Endometrial microvascular endothelial cells (primary cell): ENCODE measurements around the gene ZNF554. TPM values are rescaled to one million over a fixed set of nuclear protein-coding genes. Genes with fewer than 3 reads are reported as not detected.

ENCODE experiments used
- in situ Hi-C: cut with HindIII; loops from 2 replicates; pipeline ENCODE4 v1.10.0; 2017; ENCODE audit warnings: low sequenced_read_pairs, low pct_unique_long_range_greater_than_20kb; ENCODE audit errors: inconsistent ontology term
- total RNA-seq: library from RNA; depleted of rRNA; stranded (reverse); fragments of >200 nt; gene quantifications from one replicate; pipeline ENCODE4 v1.2.3, GENCODE V29; 2015; ENCODE audit errors: inconsistent ontology term

Gene ZNF554
- total RNA-seq, 1 donor from 2014 or later, result 5.4 TPM

DNA sequence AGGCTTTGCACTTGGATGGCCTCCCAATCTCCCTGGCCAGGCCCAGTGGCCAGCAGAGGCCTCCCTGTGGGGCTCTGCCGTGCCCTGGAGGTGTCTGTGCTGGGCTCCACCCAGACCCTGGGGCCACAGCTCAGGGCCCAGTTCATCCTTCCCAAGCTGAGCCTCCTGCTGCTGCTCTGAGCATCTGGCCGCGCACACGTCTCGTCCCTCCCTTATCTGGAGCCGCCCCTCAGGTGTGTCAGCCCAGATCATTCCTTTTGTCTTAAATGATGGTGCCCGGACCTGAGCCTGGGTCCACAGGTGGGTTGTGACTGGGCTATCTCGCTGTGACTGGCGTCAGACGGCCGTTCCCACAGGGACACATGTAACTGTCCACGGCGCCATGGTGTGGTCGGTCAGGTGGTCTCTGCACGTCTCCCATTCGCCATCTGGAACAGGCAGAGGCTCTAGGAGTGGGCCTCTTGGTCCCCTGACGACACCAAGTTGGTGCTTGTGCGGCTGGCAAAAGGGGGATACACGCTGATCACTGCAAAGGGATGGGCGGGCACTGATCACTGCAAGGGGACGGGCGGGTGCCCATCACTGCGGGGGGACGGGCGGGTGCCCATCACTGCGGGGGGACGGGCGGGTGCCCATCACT, 14.3 kb upstream of the ZNF554 start:
- in situ Hi-C loops, result no loop called here

DNA sequence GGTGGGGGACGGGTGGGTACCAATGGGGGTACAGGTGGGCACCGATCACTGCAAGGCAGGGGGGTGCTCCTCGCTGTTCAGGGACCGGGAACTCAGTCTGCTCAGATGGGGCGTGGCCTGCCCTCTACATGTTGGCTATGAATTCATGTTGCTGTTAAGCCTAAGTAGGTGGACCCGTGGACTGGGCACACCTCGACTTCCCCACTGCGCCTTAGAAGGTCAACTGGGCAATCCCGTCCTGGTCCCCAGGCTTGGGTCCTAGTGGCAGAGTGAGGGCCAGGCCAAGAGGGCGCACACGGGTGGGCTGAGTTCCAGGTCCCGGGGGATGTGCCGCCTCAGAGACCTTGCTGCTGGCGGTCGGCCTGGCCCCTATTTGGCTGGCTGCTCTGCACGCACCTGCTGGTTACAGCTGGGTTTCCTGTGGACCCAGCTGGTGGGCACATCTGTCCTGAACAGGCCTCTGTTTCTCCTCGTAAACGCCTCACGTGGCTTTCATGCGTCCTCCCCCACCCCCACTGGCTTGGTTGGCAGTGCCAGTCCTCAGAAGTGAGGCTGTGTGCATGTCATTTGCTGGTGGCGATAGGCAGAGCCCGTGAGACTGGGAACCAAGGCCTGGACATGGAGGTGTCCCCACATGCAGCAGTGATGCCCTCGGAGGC, 13.5 kb upstream of the ZNF554 start:
- in situ Hi-C loops, result no loop called here

- in situ Hi-C loops, result no loop called here
Measured at GRCh38 chr19:2806736-2807378, 12.8 kb upstream of the ZNF554 start.

- in situ Hi-C loops, result no loop called here
Measured at GRCh38 chr19:2807379-2808128, 12.1 kb upstream of the ZNF554 start.

- in situ Hi-C loops, result no loop called here
Measured at GRCh38 chr19:2808129-2808941, 11.3 kb upstream of the ZNF554 start.

DNA sequence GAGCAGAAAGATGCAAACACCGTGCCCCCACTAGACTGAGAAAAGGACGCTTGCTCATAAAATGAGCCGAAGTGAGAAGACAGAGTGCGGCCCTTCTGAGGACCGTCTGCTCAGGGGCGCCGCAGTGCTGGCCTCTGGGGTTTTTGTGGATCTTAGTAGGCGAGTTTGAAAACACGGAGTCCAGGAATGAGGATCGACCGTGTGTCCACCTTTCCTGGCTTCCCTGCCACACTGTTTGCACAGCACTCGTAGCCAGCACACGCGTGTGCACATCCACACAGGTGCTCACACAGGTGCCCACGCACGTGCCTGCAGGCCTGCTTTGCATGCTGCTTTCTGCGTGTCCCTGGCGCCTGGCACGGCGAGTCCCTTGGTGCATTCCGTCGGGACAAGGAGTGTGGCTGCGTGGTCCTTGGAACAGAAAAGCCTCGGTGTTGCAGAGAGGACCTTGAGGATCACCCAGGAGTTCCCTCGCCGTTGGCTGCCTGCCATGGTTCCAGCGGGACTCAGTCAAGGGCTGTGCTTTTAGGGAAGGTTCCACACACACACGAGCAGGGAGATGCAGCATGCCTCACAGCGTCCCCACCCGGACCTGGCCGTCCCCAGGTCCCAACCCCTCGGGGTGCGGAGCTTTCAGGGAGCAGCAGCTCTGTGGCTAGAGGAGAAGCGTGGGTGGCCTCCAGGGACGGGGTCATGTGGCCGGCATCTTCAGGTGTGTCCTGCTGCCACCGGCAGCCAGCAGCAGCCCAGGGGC, 10.1 kb upstream of the ZNF554 start:
- in situ Hi-C loops, result no loop called here

- in situ Hi-C loops, result no loop called here
Measured at GRCh38 chr19:2810141-2811091, 9.3 kb upstream of the ZNF554 start.

DNA sequence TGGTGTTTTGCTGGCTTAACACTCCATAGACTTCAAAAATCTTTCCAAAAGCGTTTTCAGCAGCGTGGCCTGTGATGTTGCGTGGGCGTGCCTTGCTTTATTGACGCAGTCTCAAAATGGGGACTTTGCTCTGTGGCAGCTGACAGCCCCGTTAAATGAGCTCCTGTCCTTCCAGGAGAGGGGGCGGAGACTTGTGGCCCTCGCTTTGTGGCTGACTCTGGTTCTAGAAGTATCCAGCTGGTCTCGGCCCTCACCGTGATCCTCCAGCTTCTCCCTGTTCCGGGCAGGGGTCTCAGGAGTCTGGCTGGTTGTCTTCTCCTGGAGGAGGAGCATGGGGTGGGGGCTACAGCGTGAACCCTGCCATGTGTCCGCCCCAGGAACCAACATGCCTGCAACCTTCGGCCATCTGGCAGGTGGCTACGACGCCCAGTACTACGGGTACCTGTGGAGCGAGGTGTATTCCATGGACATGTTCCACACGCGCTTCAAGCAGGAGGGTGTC, 8.4 kb upstream of the ZNF554 start:
- in situ Hi-C loops, result no loop called here

GRCh38 chr19:2811735-2812413, 7.8 kb upstream of the ZNF554 start:
- in situ Hi-C loops, result no loop called here

GRCh38 chr19:2812414-2813234, 7.0 kb upstream of the ZNF554 start:
- in situ Hi-C loops, result no loop called here

GRCh38 chr19:2813235-2814160, 6.2 kb upstream of the ZNF554 start:
- in situ Hi-C loops, result no loop called here

GRCh38 chr19:2814426-2814825, 5.2 kb upstream of the ZNF554 start:
- in situ Hi-C loops, result no loop called here

GRCh38 chr19:2815191-2815614, 4.5 kb upstream of the ZNF554 start:
- in situ Hi-C loops, result no loop called here

GRCh38 chr19:2815923-2816322, 3.7 kb upstream of the ZNF554 start:
- in situ Hi-C loops, result no loop called here

GRCh38 chr19:2816641-2817040, 3.0 kb upstream of the ZNF554 start:
- in situ Hi-C loops, result no loop called here
